Lung (tissue), 12 donors: Measurements from ENCODE around the gene SMC3. TPM values are rescaled to one million over a fixed set of nuclear protein-coding genes. Genes with fewer than 3 reads are reported as not detected.
"Not testable (repeated sequence)": the region's sequence is repeated elsewhere in the genome, so short reads cannot be mapped to it uniquely, and the experiment has no call there.

Source experiments
- ATAC-seq: fragments of 200-7000 bp; cut with Tn5 transposase; one replicate; pipeline ENCODE4 v1.9.1; 2020; ENCODE audit warnings: moderate number of reproducible peaks; ENCODE audit not compliant: insufficient read depth, low FRiP score
- DNase-seq, 3 donors: peaks; one replicate each; pipeline ENCODE4 v3.0.0-alpha.2; 2013 to 2017
- H3K27ac ChIP-seq, 2 donors: one replicate each; pipeline ENCODE4 v1.5.1; 2013; ENCODE audit warnings: mild to moderate bottlenecking in 2 of 2, moderate library complexity in 2 of 2, control low read depth in 1 of 2, inconsistent platforms in 1 of 2, low read depth in 1 of 2, low read length in 1 of 2
- H3K27me3 ChIP-seq, 3 donors: one replicate each; pipeline ENCODE4 v1.5.1; 2013; ENCODE audit warnings: low read length in 2 of 3; ENCODE audit not compliant: control insufficient read depth in 3 of 3, insufficient read depth in 3 of 3
- H3K36me3 ChIP-seq, 4 donors: one replicate each; pipeline ENCODE4 v1.5.1; 2013; ENCODE audit warnings: low read length in 4 of 4, mild to moderate bottlenecking in 1 of 4, moderate library complexity in 1 of 4; ENCODE audit not compliant: control insufficient read depth in 4 of 4, insufficient read depth in 4 of 4
- H3K4me1 ChIP-seq, 5 donors: one replicate each; pipeline ENCODE4 v1.5.1; 2013; ENCODE audit warnings: low read length in 5 of 5, mild to moderate bottlenecking in 2 of 5, moderate library complexity in 1 of 5; ENCODE audit not compliant: control insufficient read depth in 5 of 5, insufficient read depth in 5 of 5
- H3K4me3 ChIP-seq: one replicate; pipeline ENCODE4 v1.5.1; 2013; ENCODE audit warnings: mild to moderate bottlenecking, control low read depth, moderate library complexity
- H3K9ac ChIP-seq, 2 donors: one replicate each; pipeline ENCODE4 v1.5.1; 2013; ENCODE audit warnings: low read length in 2 of 2, control low read depth in 1 of 2; ENCODE audit not compliant: insufficient read depth in 1 of 2
- H3K9me3 ChIP-seq, 4 donors: one replicate each; pipeline ENCODE4 v1.5.1; 2013; ENCODE audit warnings: low read length in 3 of 4, mild to moderate bottlenecking in 1 of 4, moderate library complexity in 1 of 4; ENCODE audit not compliant: control insufficient read depth in 4 of 4, insufficient read depth in 3 of 4
- CTCF ChIP-seq: IDR thresholded peaks from 2 replicates; pipeline ENCODE4 v1.5.1; 2012; ENCODE audit warnings: mild to moderate bottlenecking; ENCODE audit errors: control extremely low read depth, extremely low read depth
- WGBS, 2 donors: extraction: QIAGEN DNeasy Blood & Tissue Kit; methylation state at CpG; one replicate each; pipeline ENCODE4 v1.1.7; 2013; 5-methylcytosine and 5-hydroxymethylcytosine counted together
- polyA plus RNA-seq, 2 donors: library from polyadenylated mRNA; stranded (reverse); fragments of 200-250 nt; gene quantifications; one replicate each; pipeline ENCODE4 v1.2.1, GENCODE V29; 2013
- total RNA-seq, 2 donors: library from RNA; depleted of rRNA in 1 of 2; stranded (reverse); fragments of >200 nt in 1 of 2; gene quantifications; one replicate each; pipeline ENCODE4 v1.2.1, GENCODE V29; 2014 to 2021
- donor health status: control.
- donor health status: control.
- donor health status: Bipolar disorder and iron deficiency.
- donor health status: healthy.
- donor health status: DM: yes; HTN: yes; CAD: no.

The SMC3 gene
- total and polyA plus RNA-seq, 4 donors, result 11.9 to 41.3 (median 20.2) TPM

- Histone ChIP-seq H3K36me3 (peaks cover 0 to 7% (median 3%) of the 10 kb centered on the region in 4 donors), H3K4me1 (no peaks in the 10 kb centered on the region), H3K4me3 (no peak overlapping the region), H3K27me3 (peaks cover 0 to 2% (median 0%) of the 10 kb centered on the region in 3 donors), H3K27ac (no peak overlapping the region), H3K9ac (no peak overlapping the region), H3K9me3 (no peaks in the 10 kb centered on the region)
- TF ChIP-seq CTCF, result peak; percentile 50
- peak; percentile 59 to 79 (median 78) for DNase-seq
- peak; percentile 78 for ATAC-seq
- WGBS, 2 donors, result 21 to 27% methylated on average over 3 of the region's 3 CpGs
These were observed 42.8 kb downstream of the SMC3 start for GRCh38 chr10:110610308-110610774.

GRCh38 chr10:110610781-110611180 is 43.3 kb downstream of the SMC3 start:
- 65 to 79% methylated on average over 3 of the region's 3 CpGs for WGBS, 2 donors
- H3K9me3 ChIP-seq, H3K4me3 ChIP-seq, H3K27me3 ChIP-seq, ATAC-seq, H3K9ac ChIP-seq, H3K4me1 ChIP-seq, H3K36me3 ChIP-seq, H3K27ac ChIP-seq, DNase-seq: not testable (repeated sequence)

DNA sequence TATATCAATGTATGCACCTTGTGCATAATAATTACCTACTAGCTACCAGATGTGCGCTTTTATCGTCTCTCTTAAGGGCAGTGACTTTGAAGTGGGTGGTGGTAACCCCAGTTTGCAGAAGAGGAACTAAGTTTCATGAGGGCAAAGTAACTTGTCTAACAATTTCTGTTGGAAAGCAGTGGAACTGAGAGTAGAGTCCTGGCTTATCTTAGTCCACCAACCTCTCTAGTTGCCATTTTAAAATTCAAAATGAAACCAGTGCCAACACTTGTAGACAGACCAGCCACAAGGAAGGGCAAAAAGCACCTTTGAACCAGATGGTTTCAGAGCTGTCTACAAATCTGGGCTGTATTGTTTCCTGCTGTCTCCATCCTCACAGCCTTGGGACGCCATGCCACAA is 44.6 kb downstream of the SMC3 start:
- TF ChIP-seq CTCF, result no peak
- no peaks in the 10 kb centered on the region for H3K4me1 ChIP-seq
- 65 to 77% methylated on average over 3 of the region's 3 CpGs for WGBS, 2 donors
- H3K27me3 ChIP-seq, result peaks cover 0 to 2% (median 0%) of the 10 kb centered on the region in 3 donors
- DNase-seq, result no peak
- H3K9me3 ChIP-seq, result no peaks in the 10 kb centered on the region
- H3K4me3 ChIP-seq, result no peak overlapping the region
- H3K36me3 ChIP-seq, result peaks cover 0 to 3% (median 0%) of the 10 kb centered on the region in 4 donors
- ATAC-seq, result no peak
- H3K27ac ChIP-seq, result no peak overlapping the region
- H3K9ac ChIP-seq, result no peak overlapping the region

DNA sequence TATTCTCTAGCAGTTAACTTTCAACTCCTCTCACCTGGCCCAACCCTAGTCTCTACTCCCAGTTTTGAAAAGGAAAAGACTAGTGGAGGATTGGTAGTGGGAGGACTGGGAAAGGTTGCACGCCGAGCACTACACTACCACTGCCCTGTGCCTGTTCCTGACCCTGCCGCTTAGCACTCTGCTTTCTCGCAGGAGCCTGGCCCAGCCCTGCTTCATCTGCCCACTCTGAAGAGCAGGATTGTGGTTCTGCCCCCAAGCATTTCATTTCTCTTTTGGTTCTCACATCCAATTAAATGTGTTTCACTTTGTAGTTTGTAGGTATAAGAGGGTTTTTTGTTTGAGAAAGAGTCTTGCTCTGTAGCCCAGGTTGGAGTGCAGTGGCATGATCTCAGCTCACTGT is 45.1 kb downstream of the SMC3 start:
- peaks cover 0 to 1% (median 0%) of the 10 kb centered on the region in 4 donors for H3K36me3 ChIP-seq
- ATAC-seq (no peak), DNase-seq (no peak)
- TF ChIP-seq CTCF, result no peak
- H3K9ac ChIP-seq, result no peak overlapping the region
- no peak overlapping the region for H3K4me3 ChIP-seq
- H3K27ac ChIP-seq, result no peak overlapping the region
- peaks cover 0 to 2% (median 0%) of the 10 kb centered on the region in 3 donors for H3K27me3 ChIP-seq
- no peaks in the 10 kb centered on the region for H3K9me3 ChIP-seq
- H3K4me1 ChIP-seq, result no peaks in the 10 kb centered on the region
- 94 to 99% methylated on average over 4 of the region's 4 CpGs for WGBS, 2 donors
